ENCODE results near the gene SHCBP1L. TPM values are rescaled to one million over a fixed set of nuclear protein-coding genes. Genes with fewer than 3 reads are reported as not detected.

Gene SHCBP1L
- total RNA-seq, 1 donor from 2014 or later: 0.13 TPM

- no peak for DNase-seq (ENCODE audit: low read depth in 2 of 2)
Measured at GRCh38 chr1:182890927-182891610, 61.9 kb downstream of the SHCBP1L start.

- DNase-seq (ENCODE audit: low read depth in 2 of 2): peak in 1 of 2 donors; percentile 21
Measured at GRCh38 chr1:182889997-182890396, 63.0 kb downstream of the SHCBP1L start.

- no peak for DNase-seq (ENCODE audit: low read depth in 2 of 2)
Measured at GRCh38 chr1:182888736-182889531, 64.0 kb downstream of the SHCBP1L start.

- DNase-seq (ENCODE audit: low read depth in 2 of 2): no peak
Measured at GRCh38 chr1:182886985-182887384, 66.0 kb downstream of the SHCBP1L start.

GRCh38 chr1:182885591-182885990 lies 67.4 kb downstream of the SHCBP1L start:
- no peak for DNase-seq (ENCODE audit: low read depth in 2 of 2)

GRCh38 chr1:182884872-182885271 lies 68.1 kb downstream of the SHCBP1L start:
- no peak for DNase-seq (ENCODE audit: low read depth in 2 of 2)

- DNase-seq (ENCODE audit: low read depth in 2 of 2): no peak
Measured at GRCh38 chr1:182877842-182878241, 75.1 kb downstream of the SHCBP1L start.

GRCh38 chr1:182877331-182877730 lies 75.6 kb downstream of the SHCBP1L start:
- no peak for DNase-seq (ENCODE audit: low read depth in 2 of 2)

GRCh38 chr1:182875889-182876288 lies 77.1 kb downstream of the SHCBP1L start:
- no peak for DNase-seq (ENCODE audit: low read depth in 2 of 2)

GRCh38 chr1:182872881-182873280 lies 80.1 kb downstream of the SHCBP1L start:
- no peak for DNase-seq (ENCODE audit: low read depth in 2 of 2)

- DNase-seq (ENCODE audit: low read depth in 2 of 2): no peak
Measured at GRCh38 chr1:182869241-182869666, 83.7 kb downstream of the SHCBP1L start.

- no peak for DNase-seq (ENCODE audit: low read depth in 2 of 2)
Measured at GRCh38 chr1:182867861-182868260, 85.1 kb downstream of the SHCBP1L start.

- DNase-seq (ENCODE audit: low read depth in 2 of 2): no peak
Measured at GRCh38 chr1:182863940-182864339, 89.0 kb downstream of the SHCBP1L start.

GRCh38 chr1:182862827-182863226 lies 90.1 kb downstream of the SHCBP1L start:
- no peak for DNase-seq (ENCODE audit: low read depth in 2 of 2)

GRCh38 chr1:182861994-182862393 lies 91.0 kb downstream of the SHCBP1L start:
- no peak for DNase-seq (ENCODE audit: low read depth in 2 of 2)

GRCh38 chr1:182860658-182861057 lies 92.3 kb downstream of the SHCBP1L start:
- DNase-seq (ENCODE audit: low read depth in 2 of 2): no peak

GRCh38 chr1:182857212-182857611 lies 95.8 kb downstream of the SHCBP1L start:
- DNase-seq (ENCODE audit: low read depth in 2 of 2): no peak

- DNase-seq (ENCODE audit: low read depth in 2 of 2): no peak
Measured at GRCh38 chr1:182855911-182856310, 97.1 kb downstream of the SHCBP1L start.

- DNase-seq (ENCODE audit: low read depth in 2 of 2): no peak
Measured at GRCh38 chr1:182851825-182852224, 101.1 kb downstream of the SHCBP1L start.

GRCh38 chr1:182850319-182850718 lies 102.6 kb downstream of the SHCBP1L start:
- DNase-seq (ENCODE audit: low read depth in 2 of 2): no peak
